Liver (tissue), 3 donors: ENCODE results near the gene NHERF2.

ENCODE experiments used
- EGR1 ChIP-seq, 2 donors: IDR thresholded peaks; 2 replicates each; pipeline ENCODE4 v1.6.1; 2016 to 2018; ENCODE audit warnings: antibody characterized with exemption in 2 of 2, low read depth in 2 of 2
- FOXA1 ChIP-seq: IDR thresholded peaks from 2 replicates; pipeline ENCODE4 v1.6.1; 2016; ENCODE audit warnings: antibody characterized with exemption
- GABPA ChIP-seq, 2 donors: IDR thresholded peaks in 1 of 2; conservative IDR thresholded peaks in 1 of 2; 2 replicates each; pipeline ENCODE4 v1.6.1; 2016; ENCODE audit warnings: antibody characterized with exemption in 2 of 2, mild to moderate bottlenecking in 1 of 2, moderate library complexity in 1 of 2
- JUND ChIP-seq, 2 donors: IDR thresholded peaks; 2 replicates each; pipeline ENCODE4 v1.6.1; 2016; ENCODE audit warnings: antibody characterized with exemption in 2 of 2
- RAD21 ChIP-seq, 2 donors: IDR thresholded peaks; 2 replicates each; pipeline ENCODE4 v1.6.1; 2016; ENCODE audit warnings: antibody characterized with exemption in 2 of 2, mild to moderate bottlenecking in 2 of 2
- SP1 ChIP-seq: IDR thresholded peaks from 2 replicates; pipeline ENCODE4 v1.6.1; 2018; ENCODE audit warnings: antibody characterized with exemption, mild to moderate bottlenecking
- TAF1 ChIP-seq: conservative IDR thresholded peaks from 2 replicates; pipeline ENCODE4 v1.6.1; 2016; ENCODE audit warnings: antibody characterized with exemption, mild to moderate bottlenecking
- YY1 ChIP-seq: IDR thresholded peaks from 2 replicates; pipeline ENCODE4 v1.6.1; 2016; ENCODE audit warnings: antibody characterized with exemption, mild to moderate bottlenecking
- TF ChIP-seq, protein P1 (sequence below): fragments of 150-350 bp; IDR thresholded peaks from 2 replicates; pipeline ENCODE4 v1.5.1; 2017; ENCODE audit warnings: improper control_type of control experiment, low read depth, low read length; ENCODE audit not compliant: missing input control
- TF ChIP-seq, protein P2 (sequence below): IDR thresholded peaks from 2 replicates; pipeline ENCODE4 v1.6.1; 2016; ENCODE audit warnings: antibody characterized with exemption
- TF ChIP-seq, protein P3 (sequence below): IDR thresholded peaks from 2 replicates; pipeline ENCODE4 v1.6.1; 2016; ENCODE audit warnings: antibody characterized with exemption
- TF ChIP-seq, protein P4 (sequence below): IDR thresholded peaks from 2 replicates; pipeline ENCODE4 v1.6.1; 2016; ENCODE audit warnings: antibody characterized with exemption, mild to moderate bottlenecking
- donor health status: healthy.
- donor health status: healthy.

DNA sequence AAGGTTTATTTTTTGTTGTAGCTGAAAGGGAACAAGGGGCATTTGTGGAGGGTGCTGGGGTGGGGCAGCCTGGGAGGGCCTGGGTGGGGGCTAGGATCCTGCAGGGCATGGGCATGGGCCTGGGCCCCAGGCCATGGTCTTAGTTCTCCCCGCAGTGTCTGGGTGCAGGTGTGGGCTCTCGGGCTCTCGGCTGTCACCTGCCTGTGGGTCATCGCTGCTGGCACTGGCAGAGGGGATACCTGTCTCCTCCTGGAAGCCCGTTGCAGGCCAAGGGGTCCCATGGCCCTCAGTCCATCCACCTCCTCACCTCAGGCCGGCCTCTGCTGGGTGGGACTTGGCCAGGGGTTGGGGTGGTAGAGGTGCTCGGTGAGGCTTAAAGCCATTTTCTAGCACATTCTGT is 51.4 kb downstream of the NHERF2 start:
- TF ChIP-seq, protein P1, sequence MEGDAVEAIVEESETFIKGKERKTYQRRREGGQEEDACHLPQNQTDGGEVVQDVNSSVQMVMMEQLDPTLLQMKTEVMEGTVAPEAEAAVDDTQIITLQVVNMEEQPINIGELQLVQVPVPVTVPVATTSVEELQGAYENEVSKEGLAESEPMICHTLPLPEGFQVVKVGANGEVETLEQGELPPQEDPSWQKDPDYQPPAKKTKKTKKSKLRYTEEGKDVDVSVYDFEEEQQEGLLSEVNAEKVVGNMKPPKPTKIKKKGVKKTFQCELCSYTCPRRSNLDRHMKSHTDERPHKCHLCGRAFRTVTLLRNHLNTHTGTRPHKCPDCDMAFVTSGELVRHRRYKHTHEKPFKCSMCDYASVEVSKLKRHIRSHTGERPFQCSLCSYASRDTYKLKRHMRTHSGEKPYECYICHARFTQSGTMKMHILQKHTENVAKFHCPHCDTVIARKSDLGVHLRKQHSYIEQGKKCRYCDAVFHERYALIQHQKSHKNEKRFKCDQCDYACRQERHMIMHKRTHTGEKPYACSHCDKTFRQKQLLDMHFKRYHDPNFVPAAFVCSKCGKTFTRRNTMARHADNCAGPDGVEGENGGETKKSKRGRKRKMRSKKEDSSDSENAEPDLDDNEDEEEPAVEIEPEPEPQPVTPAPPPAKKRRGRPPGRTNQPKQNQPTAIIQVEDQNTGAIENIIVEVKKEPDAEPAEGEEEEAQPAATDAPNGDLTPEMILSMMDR: no peak
- no peak for TF ChIP-seq FOXA1
- TF ChIP-seq SP1: no peak
- no peak for TF ChIP-seq JUND (IDR thresholded peaks at IDR 0.05)
- TF ChIP-seq GABPA (IDR thresholded peaks at IDR 0.05 in 1 of 2, conservative IDR thresholded peaks at IDR 0.05 in 1 of 2): no peak
- TF ChIP-seq TAF1: no peak
- TF ChIP-seq, protein P2, sequence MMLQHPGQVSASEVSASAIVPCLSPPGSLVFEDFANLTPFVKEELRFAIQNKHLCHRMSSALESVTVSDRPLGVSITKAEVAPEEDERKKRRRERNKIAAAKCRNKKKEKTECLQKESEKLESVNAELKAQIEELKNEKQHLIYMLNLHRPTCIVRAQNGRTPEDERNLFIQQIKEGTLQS: no peak
- TF ChIP-seq, protein P3, sequence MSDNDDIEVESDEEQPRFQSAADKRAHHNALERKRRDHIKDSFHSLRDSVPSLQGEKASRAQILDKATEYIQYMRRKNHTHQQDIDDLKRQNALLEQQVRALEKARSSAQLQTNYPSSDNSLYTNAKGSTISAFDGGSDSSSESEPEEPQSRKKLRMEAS: no peak
- TF ChIP-seq, protein P4, sequence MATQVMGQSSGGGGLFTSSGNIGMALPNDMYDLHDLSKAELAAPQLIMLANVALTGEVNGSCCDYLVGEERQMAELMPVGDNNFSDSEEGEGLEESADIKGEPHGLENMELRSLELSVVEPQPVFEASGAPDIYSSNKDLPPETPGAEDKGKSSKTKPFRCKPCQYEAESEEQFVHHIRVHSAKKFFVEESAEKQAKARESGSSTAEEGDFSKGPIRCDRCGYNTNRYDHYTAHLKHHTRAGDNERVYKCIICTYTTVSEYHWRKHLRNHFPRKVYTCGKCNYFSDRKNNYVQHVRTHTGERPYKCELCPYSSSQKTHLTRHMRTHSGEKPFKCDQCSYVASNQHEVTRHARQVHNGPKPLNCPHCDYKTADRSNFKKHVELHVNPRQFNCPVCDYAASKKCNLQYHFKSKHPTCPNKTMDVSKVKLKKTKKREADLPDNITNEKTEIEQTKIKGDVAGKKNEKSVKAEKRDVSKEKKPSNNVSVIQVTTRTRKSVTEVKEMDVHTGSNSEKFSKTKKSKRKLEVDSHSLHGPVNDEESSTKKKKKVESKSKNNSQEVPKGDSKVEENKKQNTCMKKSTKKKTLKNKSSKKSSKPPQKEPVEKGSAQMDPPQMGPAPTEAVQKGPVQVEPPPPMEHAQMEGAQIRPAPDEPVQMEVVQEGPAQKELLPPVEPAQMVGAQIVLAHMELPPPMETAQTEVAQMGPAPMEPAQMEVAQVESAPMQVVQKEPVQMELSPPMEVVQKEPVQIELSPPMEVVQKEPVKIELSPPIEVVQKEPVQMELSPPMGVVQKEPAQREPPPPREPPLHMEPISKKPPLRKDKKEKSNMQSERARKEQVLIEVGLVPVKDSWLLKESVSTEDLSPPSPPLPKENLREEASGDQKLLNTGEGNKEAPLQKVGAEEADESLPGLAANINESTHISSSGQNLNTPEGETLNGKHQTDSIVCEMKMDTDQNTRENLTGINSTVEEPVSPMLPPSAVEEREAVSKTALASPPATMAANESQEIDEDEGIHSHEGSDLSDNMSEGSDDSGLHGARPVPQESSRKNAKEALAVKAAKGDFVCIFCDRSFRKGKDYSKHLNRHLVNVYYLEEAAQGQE: no peak
- TF ChIP-seq EGR1 (IDR thresholded peaks at IDR 0.05; ENCODE audit: low read depth in 2 of 2): no peak
- TF ChIP-seq RAD21 (IDR thresholded peaks at IDR 0.05): no peak
- no peak for TF ChIP-seq YY1
